Activated CD8-positive, alpha-beta memory T cell treated with anti-CD3 and anti-CD28 coated beads for 4 hours (primary cell): ENCODE data around the gene GRAMD1A.
"Not testable (repeated sequence)": the region's sequence is repeated elsewhere in the genome, so short reads cannot be mapped to it uniquely, and the experiment has no call there.

Source experiments
- DNase-seq, 2 donors: peaks; one replicate each; pipeline ENCODE4 v3.0.0-alpha.2; 2020; ENCODE audit warnings: low read depth in 2 of 2

GRAMD1A gene

DNA sequence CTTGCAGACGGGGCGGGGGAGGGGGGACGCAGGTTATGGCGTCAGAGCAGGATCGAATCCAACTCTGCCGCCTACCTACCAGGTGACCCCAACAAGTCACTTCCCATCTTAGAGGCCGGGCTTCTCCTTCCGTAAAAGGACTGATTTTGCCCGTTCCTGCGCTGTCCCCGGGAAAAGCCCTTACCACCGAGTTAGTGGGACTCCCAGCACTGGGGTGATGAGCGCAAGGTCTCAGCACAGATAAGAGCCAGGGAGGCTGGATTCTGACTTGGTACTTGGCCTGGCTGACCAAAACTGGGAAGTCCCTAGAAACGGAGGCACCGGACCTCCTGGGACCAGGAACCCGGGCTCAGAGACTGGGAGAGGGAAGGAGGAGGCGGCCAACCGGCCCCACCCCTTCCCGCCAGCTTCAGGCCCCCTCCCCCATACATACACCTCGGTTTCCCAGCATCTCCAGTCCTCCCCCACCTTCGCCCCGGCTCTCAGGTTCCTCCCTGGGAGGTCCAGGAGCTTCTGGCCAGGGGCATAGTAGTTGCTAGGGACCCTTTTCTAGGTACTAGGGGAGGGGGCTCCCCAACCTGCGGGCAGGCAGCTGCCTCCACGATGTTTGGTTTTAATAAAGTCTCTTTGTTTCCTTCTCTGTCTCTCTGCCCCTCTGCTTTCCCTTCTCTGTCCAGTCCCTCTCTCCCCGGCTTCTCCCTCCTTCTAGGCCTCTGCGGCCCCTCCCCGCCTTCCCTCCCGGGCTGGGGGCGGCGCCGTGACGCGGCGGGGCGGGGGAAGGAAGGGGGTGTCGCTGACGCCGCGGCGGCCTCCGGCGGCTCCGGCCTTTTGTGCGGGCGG, at the start of gene GRAMD1A:
Gene GRAMD1A (plus strand): TSS at position 826 of the 840 bp plus-strand sequence. CDS start 156 bp downstream, outside the sequence.
- peak; percentile 34 to 39 for DNase-seq

DNA sequence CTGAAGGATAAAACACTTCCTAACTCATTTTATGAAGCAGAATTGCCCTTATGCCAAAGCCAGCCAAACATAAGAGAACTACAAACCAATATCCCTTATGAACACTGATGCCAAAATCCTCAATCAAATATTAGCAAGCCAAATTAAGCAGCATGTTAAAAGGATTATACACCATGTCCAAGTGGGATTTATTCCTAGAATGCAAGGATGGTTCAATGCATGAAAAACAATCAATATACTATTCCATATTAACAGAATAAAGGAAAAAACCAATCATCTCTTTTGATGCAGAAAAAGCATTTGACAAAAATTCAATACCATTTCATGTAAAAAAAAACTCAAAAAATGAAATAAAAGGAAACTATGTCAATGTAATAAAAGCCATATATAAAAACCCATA, 47.0 kb upstream of the GRAMD1A start:
- no peak for DNase-seq

DNA sequence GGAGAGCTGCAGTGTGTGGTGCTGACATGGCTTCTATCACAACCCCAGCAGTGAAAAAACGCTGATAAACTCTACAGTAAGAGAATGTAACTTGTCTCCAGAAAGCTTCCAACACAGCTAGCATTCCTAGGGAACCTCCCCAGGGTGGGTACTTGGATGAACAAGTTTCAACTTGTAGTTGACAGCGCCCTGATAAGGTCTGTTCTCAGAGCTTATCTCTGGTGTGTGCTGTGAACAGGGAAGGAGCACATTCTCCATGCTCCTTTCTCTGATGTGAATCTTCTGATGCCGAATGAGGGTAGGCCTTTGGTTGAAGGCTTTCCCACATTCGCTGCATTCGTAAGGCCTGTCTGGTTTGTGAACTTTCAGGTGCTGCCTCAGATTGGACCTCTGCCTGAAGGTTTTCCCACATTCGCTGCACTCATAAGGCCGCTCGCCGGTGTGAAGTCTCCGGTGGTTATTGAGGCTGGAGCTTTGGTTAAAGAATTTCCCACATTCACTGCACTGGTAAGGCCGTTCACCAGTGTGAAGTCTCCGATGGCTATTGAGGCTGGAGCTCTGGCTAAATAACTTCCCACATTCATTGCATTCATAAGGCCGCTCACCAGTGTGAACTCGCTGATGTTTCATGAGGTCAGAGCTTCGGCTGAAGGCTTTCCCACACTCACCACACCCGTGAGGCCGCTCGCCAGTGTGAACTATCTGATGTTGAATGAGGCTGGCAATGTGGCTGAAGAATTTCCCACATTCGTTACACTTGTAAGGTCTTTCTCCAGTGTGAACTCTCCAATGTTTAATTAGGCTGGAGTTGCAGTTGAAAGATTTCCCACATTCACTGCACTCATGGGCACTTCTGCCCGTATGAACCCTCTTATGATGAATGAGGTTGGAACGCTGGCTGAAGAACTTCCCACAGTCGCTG, 42.0 kb upstream of the GRAMD1A start:
- no peak for DNase-seq

DNA sequence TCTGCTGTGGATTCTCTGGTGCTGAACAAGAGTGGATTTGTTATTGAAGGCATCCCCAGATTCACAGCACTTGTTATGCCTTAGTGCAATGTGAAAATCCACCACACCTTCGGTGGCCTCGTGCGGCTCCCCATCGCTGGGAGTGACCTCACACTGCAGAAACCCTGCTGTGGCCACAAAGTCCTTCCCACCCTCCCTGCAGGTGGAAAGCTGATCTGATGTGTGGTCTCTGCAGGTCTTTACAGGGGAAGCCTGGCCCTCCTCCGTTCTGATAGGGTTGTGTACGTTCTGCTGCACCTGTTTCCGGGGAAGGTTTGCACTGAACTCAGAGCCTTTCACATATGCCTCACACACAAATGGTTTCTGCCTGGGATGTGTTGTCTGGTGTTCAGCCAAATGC, 41.1 kb upstream of the GRAMD1A start:
- no peak for DNase-seq

DNA sequence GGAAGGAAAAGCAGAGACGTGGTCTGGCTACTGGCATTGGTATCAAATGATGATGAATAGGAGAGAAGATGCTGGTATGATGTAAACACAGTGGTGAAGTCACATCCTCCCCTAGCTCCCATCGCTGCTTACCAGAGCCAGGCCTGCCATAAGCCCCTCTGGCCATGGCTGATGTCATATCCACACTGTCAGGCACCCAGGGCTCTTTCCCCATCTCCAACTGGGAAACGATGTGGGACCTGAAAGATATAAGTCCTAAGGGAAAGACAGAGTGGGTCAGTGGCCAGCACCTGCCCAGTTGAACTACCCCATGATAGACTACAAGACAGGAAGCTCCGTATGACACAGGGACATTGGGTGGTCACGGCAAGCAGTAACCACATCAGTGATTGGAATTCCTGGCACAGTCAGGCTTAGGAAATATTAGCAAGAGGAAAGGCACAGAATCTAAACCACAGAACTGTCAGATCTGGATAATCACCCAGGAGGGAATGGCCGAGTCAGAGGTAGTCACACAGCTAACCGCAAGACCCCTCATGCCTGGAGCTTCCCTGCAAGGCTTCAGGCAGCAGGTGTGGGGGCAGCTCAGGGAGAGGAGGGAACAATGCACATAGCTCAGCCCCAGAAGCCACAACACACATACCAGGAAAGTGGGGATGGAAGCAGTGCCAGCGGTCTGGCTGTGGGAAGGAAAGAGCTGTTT, 39.9 kb upstream of the GRAMD1A start:
- DNase-seq: no peak

DNA sequence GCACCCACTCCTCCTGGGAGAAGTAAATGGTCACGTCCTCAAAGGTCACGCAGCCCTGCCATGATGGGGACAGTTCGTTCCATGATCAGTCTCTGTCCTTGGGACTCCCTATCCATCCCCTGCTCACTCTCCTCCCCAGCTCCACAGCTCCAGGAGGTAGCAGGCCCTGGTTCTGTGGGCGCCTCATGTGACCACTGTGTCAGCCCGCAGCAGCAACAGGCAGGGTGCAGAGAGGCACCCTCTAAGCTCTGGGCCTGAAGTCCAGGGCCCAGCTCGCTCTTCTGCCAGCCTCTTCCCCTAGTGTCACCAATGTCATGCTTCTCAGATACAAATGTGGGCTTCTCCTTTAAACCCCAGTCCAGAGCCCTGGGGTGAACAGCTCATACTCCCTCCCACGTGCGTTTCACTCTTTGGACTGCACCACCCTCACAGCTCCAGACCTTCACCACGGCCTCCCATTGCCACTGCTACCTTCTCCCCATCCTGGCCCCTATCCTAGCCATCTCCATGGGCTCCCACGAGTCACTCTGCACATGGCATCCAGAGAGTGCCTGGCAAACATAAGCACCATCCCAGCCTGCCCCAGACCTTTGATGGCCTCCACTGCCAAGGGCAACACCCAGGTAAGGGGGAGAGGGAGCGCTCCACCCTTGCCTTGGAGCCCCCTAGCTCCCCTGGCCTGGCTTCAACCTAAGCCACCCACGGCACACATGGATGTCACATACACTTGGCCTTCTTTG, 39.0 kb upstream of the GRAMD1A start:
- DNase-seq: no peak

DNA sequence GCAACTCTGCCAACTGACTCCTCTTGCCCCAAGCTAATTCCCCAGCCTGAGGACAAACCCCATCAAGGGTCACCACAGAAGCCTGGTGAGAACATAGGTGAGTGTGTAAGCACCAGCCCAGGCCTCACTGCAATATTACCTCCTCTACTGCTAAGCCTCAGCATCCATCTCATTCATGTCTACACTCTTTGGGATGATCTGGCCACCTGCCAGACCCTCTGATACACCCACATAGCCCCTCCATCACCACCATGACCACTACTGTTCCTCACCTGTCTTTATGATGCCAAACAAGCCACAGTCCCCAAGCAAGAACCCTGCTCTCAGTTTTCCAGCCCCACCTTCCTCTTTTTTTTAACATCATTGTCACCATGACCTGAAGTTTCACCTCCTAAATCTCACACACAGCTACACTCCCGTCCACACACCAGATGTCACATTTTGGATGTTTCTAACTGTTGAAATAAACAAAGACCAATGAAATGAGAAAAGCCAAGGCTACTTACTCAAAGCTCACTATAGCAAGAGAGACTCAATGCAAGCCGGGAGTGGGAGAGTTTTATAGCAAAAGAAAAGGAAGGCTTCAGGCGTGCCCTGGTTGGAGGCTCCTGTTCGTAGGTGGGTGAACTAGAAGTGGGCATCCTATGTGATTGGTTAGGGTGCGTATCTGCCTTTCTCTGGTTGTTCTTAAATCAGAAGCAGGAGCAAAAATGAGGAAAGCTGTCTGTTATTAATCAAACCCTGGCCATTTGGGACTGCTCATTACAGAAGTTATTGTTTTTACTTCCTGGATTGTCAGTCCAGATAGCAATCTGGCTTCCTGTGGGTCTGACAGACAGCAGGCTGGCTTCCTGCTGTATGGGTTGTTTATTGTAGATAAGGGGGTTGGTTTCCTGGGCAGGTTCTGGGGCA, 38.1 kb upstream of the GRAMD1A start:
- no peak for DNase-seq

DNA sequence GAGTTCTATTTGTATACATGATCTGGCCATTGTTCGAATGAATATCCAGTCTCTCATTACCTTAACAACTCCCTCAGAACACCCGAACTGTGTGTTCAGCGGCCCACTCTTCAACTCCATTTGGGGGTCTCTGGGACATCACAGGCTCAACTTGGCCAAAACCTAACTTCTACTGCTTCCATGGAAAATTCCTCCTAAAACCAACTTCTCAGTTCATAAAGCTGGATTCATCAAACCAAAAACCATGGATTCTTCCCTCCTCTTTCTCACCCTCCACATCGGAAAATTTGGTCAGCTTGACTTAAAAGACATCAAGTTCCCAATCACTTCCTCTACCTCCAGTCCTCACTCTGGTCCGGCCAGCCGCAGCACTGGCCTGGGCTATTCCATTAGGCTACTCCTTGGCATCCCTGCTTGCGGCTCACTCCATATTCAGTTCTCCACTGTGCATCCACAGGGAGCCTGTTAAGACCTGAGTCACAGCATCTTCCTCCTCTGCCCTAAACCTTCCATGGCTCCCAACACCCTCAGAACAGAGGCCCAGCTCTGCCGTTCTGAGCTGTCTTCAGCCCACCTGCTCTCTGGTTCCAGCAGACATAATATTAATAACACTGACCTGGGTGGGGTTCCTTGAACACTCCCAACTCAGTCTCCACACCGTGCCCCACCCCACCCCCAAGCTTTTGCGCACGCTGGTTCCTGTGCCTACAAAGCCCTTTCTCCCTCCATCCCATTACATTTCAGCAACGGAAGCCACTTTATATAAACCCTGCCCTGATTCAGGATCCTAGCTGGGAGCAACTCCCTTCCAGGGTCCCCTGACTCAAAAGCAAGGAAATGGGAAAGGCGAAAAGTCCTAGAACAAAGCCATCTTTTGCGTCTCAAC, 37.2 kb upstream of the GRAMD1A start:
- no peak for DNase-seq

DNA sequence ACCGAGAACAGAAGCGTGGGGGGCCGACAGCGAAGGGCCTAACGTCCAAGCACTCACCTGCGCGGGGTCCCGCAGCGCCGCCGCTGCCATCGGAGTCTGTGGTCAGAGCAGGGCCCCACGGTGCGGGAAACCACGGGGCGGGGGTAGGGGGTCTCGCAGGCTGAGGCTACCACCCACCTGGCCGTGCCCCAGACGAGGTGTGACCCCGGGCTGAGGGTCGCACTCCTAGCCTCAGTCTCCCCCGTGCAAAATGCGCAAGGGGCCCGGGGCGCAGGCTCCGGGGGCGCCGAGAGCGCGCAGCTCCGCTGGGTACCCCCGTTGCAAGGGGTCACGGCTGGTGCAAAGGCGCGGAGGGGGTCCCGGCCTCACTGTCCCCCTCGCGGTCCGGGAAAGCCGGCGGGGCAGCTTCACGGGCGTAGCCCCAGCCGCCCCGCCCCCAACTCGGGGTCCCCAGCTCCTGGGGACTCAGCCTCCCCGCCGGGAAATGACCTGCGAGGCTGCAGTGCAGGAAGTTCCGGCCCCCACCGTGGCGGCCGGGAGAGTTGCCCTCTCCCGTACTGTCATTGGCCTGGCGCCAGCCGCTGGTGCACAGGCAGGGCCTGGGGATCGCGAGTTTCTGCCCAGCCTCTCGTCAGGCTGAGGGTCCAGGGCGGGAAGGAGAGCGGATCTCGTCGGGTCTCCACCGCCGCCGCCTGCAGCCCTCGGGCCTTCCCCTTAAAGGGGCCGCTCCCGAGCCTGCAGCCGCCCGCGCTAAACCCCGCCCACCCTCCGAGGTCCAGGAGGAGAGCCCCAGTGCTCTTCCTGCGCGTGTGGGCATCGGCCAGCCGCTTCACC, 36.3 kb upstream of the GRAMD1A start, which contains the start of gene ZNF792:
Gene ZNF792 (minus strand): TSS at position 657 of the 834 bp plus-strand sequence. CDS start 567 bp downstream, at position 90.
- DNase-seq: peak in 1 of 2 donors; percentile 6

DNA sequence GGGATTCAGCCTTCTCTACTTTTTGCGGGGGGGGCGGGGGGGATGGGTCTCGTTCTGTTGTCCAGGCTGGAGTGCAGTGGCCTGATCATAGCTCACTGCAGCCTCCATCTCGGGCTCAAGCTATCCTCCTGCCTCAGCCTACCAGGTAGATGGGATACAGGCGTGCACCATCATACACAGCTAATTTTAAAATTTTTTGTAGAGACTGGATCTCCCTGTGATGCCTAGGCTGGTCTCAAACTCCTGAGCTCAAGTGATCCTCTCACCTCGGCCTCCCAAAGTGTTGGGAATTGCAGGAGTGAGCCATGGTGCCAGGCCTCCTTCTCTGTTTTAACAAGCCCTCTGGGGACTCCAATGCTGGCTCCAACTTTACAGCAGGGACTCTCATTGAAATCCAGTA, 35.5 kb upstream of the GRAMD1A start:
- DNase-seq: no peak

DNA sequence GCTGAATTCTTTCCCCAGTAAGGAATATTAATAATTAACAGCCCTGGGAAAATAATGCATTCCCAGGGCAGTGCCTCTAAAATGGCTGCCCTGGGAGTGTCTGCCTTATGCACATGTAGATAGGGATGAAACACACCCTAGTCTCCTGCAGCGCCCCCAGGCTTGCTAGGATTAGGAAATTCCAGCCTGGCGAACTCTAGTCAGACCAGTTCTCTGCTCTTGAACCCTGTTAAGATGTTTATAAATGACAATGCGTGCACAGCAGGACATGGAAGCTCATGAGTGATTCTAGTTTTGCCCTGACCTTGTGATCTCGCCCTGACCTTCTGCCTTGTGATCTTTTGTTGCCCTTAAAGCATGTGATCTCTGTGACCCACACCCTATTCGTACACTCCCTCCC, 34.6 kb upstream of the GRAMD1A start:
- not testable (repeated sequence) for DNase-seq

DNA sequence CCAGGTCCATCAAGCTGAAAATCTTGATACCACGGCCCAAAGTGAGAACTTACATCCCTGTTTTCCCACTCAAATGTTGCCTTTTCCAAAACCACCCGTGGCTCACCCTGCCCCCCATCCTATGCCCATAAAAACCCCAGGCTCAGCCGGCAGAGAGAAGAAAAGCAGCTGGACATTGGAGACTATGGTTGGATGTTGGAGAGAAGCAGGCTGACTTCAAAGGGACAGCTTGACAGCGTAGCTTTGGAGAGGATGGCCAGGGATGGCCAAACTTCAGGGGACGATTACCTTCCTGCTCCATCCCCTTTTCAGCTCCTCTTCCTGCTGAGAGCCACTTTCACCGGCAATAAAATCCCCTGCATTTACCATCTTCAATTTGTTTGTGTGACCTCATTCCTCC, 32.6 kb upstream of the GRAMD1A start:
- no peak for DNase-seq

DNA sequence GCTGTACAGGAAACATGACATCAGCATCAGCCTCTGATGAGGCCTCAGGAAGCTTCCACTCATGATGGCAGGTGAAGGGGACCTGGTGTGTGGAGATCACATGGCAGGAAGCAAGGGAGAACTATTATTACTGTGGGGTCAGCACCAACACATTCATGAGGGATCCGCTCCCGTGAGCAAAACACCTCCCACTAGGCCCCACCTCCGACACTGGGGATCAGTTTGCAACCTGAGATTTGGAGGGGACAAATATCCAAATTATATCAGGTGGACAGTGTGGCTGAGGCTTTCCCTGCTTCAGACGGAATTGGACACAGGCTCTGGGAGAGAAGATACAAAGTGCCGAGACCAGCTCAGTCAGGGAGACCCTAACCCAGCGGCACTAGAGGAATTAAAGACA, 30.4 kb upstream of the GRAMD1A start:
- no peak for DNase-seq

DNA sequence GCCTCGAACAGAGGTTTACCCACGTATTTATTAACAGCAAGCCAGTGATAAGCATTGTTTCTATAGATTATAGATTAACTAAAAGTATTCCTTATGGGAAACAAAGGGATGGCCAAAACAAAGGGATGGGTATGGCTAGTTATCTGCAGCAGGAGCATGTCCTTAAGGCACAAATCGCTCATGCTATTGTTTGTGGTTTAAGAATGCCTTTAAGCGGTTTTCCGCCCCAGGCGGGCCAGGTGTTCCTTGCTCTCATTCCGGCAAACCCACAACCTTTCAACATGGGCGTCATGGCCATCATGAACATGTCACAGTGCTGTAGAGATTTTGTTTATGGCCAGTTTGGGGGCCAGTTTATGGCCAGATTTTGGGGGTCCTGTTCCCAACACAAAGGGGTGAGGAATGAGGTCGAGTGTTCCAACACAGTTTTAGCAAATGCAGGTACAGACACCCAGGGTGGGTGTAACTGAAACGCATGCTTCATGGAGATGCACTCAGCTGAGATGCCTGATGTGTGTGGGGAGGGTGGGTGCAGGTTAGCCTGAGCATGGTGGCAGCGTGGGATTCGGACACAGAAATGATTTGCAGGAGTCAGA, 29.8 kb upstream of the GRAMD1A start:
- DNase-seq: not testable (repeated sequence)

DNA sequence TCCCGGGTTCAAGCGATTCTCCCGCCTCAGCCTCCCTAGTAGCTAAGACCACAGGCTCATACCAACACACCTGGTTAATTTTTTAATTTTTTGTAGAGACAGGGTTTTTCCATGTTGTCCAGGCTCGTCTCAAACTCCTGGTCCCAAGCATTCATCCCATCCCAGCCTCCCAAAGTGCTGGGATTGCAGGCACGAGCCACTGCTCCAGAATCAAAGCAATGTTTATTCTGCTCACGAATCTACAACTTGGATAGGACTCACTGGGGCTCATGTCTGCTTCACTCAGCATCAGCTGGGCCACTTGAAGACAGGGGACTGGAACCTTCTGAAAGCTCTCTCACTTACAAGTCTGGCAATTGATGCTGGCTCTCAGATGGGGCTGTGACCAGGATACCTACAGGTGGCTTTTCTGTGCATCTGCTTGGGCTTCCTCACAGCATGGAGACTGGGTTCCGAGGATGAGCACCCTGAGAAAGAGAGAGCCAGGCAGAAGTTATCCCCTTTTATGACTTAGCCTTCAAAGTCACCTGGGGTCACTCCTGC, 27.9 kb upstream of the GRAMD1A start:
- DNase-seq: no peak

DNA sequence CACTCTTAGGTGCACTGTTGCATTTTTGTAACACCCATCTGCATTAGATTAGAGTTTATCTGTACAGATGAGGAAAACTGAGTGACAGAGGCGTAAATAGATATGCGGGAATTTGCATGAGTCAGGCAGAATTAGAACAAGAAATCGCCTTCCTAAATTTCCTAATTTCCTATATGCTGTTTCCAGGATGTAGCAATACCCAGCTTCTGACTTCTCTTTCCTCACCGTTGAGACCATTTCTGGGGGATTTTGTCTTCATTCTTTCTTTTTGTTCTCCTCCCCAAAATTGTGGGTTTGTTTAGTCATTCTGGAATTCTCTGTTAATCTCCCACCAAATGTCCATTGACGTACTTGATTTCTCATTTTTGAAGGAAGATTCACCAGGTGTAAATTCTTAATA, 25.5 kb upstream of the GRAMD1A start:
- no peak for DNase-seq

DNA sequence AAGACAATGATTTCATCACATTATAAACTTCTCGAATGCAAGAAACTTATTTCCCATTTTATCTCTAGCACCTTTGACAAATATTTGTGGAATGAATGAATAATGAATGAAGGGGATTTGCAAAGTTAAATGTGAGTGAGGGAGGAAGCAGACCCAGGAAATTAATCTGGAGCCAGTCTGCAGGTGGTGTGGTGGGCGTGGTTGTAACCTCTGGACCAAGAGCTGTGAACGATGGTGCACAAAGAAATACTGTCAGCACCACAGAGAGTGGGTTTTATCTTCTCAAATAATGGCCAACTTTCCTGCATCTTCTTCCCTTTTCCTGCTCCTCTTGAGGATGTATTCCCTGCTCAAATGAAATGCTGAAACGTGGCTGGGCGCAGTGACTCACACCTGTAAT, 25.1 kb upstream of the GRAMD1A start:
- DNase-seq: no peak

DNA sequence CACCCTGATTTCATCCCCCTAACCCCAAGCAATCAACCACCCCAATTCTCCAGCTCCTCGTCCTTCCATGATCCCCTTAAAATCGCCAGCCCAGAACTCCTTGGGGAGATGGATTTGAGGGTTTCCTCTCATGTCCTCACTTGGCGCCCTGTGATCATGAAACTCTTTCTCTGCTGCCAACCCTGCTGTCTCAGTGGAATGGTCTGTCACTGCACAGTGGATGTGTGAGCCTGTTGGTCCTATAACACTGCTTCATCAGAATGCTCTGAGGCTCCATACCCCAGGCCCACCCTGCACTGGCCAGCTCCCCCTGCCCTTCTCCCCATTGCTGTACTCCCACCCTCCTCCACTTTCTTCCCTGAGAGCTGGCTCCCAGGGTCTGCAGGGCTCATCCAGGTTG, 23.5 kb upstream of the GRAMD1A start:
- DNase-seq: no peak
